Measurements from ENCODE around the gene CNOT8. TPM values are rescaled to one million over a fixed set of nuclear protein-coding genes. Genes with fewer than 3 reads are reported as not detected.
A peak's percentile ranks its signal among the peaks of the same experiment; 100 is the strongest.

CNOT8 gene
- total and polyA plus RNA-seq, 7 donors = 14.2 to 33.9 (median 17.0) TPM

DNA sequence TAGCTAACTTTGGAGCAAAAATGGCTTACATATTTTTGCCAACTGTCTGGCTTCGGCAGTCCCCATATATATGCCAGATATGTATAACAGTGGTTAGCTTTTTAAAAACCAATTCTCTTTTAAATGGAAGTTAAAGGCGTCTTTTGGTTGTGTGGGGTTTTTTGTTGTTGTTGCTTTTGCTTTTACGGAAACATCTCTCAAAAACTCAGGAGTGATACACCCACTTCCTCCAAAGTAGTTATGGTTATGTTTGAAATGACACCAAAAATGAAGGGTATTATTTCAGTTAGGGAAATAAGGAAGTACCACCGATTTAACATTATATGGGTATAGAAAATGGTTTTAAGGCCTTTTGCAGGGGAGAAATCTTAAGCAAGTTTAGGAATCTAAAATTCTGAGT, 2.3 kb downstream of the CNOT8 start:
- Histone ChIP-seq H3K36me3 (ENCODE audit: insufficient read depth in 1 of 2, low read depth in 1 of 2) (peaks cover 0 to 27% of the 10 kb centered on the region in 2 donors), H3K4me3 (peak overlapping the region; percentile 76), H3K27me3 (ENCODE audit: insufficient read depth in 3 of 3, low read length in 2 of 3) (no peaks in the 10 kb centered on the region), H3K9me3 (no peaks in the 10 kb centered on the region), H3K27ac (no peak overlapping the region), H3K4me1 (peaks cover 35% of the 10 kb centered on the region)
- TF ChIP-seq, protein P1, sequence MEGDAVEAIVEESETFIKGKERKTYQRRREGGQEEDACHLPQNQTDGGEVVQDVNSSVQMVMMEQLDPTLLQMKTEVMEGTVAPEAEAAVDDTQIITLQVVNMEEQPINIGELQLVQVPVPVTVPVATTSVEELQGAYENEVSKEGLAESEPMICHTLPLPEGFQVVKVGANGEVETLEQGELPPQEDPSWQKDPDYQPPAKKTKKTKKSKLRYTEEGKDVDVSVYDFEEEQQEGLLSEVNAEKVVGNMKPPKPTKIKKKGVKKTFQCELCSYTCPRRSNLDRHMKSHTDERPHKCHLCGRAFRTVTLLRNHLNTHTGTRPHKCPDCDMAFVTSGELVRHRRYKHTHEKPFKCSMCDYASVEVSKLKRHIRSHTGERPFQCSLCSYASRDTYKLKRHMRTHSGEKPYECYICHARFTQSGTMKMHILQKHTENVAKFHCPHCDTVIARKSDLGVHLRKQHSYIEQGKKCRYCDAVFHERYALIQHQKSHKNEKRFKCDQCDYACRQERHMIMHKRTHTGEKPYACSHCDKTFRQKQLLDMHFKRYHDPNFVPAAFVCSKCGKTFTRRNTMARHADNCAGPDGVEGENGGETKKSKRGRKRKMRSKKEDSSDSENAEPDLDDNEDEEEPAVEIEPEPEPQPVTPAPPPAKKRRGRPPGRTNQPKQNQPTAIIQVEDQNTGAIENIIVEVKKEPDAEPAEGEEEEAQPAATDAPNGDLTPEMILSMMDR (IDR thresholded peaks at IDR 0.05) = no peak
- WGBS, 3 donors = 44 to 60% (median 44%) methylated on average over 4 of the region's 4 CpGs
- intact Hi-C loops (cut with DNase I) = no loop called here
- DNase-seq (no peak), ATAC-seq (no peak)

DNA sequence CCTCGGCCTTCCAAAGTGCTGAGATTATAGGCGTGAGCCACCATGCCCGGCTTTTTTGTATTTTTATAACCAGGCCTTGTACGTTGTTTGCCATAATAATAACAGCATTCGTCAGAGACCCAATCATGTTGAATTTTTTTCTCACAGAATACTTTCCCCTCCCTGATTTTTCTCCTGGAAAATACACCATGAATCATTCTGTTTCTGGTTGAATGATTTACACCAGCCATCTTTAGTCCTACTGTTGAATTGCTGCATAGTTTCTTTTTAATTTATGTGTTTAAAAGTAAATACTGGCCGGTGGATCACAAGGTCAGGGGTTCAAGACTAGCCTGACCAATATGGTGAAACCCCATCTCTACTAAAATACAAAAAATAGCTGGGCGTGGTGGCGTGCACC, 3.5 kb downstream of the CNOT8 start:
- DNase-seq = no peak
- Histone ChIP-seq H3K36me3 (ENCODE audit: insufficient read depth in 1 of 2, low read depth in 1 of 2) (peaks cover 0 to 38% of the 10 kb centered on the region in 2 donors), H3K27ac (no peak overlapping the region), H3K4me1 (peaks cover 30% of the 10 kb centered on the region), H3K4me3 (no peak overlapping the region), H3K9me3 (no peaks in the 10 kb centered on the region), H3K27me3 (ENCODE audit: insufficient read depth in 3 of 3, low read length in 2 of 3) (no peaks in the 10 kb centered on the region)
- no peak for ATAC-seq
- 76 to 84% (median 78%) methylated on average over 8 of the region's 8 CpGs for WGBS, 3 donors
- TF ChIP-seq, protein P1 (IDR thresholded peaks at IDR 0.05) = no peak
- intact Hi-C loops (cut with DNase I) = no loop called here

GRCh38 chr5:154862766-154863165, 4.3 kb downstream of the CNOT8 start:
- TF ChIP-seq, protein P1 (IDR thresholded peaks at IDR 0.05) = no peak
- no peak overlapping the region for H3K4me3 ChIP-seq
- H3K4me1 ChIP-seq = peaks cover 29% of the 10 kb centered on the region
- intact Hi-C loops (cut with DNase I) = no loop called here
- H3K27me3 ChIP-seq (ENCODE audit: insufficient read depth in 3 of 3, low read length in 2 of 3) = no peaks in the 10 kb centered on the region
- DNase-seq (no peak), ATAC-seq (no peak)
- 79 to 87% (median 86%) methylated on average over 2 of the region's 2 CpGs for WGBS, 3 donors
- H3K36me3 ChIP-seq (ENCODE audit: insufficient read depth in 1 of 2, low read depth in 1 of 2) = peaks cover 0 to 47% of the 10 kb centered on the region in 2 donors
- no peaks in the 10 kb centered on the region for H3K9me3 ChIP-seq
- no peak overlapping the region for H3K27ac ChIP-seq

DNA sequence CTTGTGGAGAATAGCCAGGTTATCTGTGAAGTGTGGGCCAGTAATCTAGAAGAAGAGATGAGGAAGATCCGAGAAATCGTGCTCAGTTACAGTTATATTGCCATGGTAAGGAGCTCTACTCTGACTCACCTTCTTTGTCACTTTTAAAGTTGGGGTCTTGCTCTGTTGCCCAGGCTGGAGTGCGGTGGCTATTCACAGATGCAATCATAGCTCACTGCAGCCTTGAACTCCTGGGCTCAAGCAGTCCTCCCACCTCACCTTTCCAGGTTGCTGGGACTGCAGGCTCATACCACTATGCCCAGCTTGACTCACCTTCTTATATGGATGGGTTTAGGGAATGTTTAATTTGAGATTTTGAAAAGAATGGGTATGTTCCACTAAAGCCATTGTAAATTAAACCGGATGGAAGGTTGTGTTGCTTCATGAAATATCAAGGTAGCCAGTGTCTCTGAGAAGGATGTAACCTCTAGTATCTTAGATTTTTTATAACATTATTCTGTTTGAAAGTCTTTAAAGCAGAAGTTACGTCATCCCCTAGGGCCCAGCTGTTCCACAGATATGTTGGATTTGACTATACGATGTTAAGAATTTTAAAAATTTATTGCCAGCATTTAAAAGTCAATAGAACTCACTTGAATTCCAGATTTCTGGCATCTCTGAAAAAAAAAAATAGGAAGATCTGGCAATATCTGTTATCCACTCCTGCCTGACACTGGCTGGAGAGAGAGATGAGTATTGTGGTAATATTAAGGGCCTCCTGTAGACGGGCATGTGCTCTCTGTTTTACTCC, 5.1 kb downstream of the CNOT8 start:
- intact Hi-C loops (cut with DNase I) = no loop called here
- DNase-seq = no peak
- TF ChIP-seq, protein P1 (IDR thresholded peaks at IDR 0.05) = no peak
- no peaks in the 10 kb centered on the region for H3K9me3 ChIP-seq
- WGBS, 3 donors = 75 to 92% (median 77%) methylated on average over 7 of the region's 7 CpGs
- H3K36me3 ChIP-seq (ENCODE audit: insufficient read depth in 1 of 2, low read depth in 1 of 2) = peaks cover 0 to 54% of the 10 kb centered on the region in 2 donors
- H3K27me3 ChIP-seq (ENCODE audit: insufficient read depth in 3 of 3, low read length in 2 of 3) = no peaks in the 10 kb centered on the region
- H3K4me1 ChIP-seq = peaks cover 29% of the 10 kb centered on the region
- no peak overlapping the region for H3K4me3 ChIP-seq
- H3K27ac ChIP-seq = no peak overlapping the region
- ATAC-seq = no peak
